Skeletal muscle tissue (tissue), 4 donors: ENCODE data around the gene MAP1LC3B. TPM values are rescaled to one million over a fixed set of nuclear protein-coding genes. Genes with fewer than 3 reads are reported as not detected.

Experiments used
- H3K27ac ChIP-seq: one replicate; pipeline ENCODE4 v1.7.0; 2013; ENCODE audit warnings: mild to moderate bottlenecking, low read depth, low read length, inconsistent platforms
- H3K27me3 ChIP-seq, 3 donors: one replicate each; pipeline ENCODE4 v1.7.0; 2013; ENCODE audit warnings: low read length in 3 of 3; ENCODE audit not compliant: control insufficient read depth in 3 of 3, insufficient read depth in 3 of 3
- H3K36me3 ChIP-seq, 3 donors: one replicate each; pipeline ENCODE4 v1.7.0; 2013; ENCODE audit warnings: low read length in 3 of 3; ENCODE audit not compliant: control insufficient read depth in 3 of 3, insufficient read depth in 3 of 3
- H3K4me1 ChIP-seq, 3 donors: one replicate each; pipeline ENCODE4 v1.7.0; 2013; ENCODE audit warnings: low read length in 3 of 3, mild to moderate bottlenecking in 3 of 3; ENCODE audit not compliant: control insufficient read depth in 3 of 3, insufficient read depth in 3 of 3
- H3K4me3 ChIP-seq, 3 donors: one replicate each; pipeline ENCODE4 v1.7.0; 2013; ENCODE audit warnings: low read length in 3 of 3
- H3K9ac ChIP-seq, 3 donors: one replicate each; pipeline ENCODE4 v1.7.0; 2013; ENCODE audit warnings: low read length in 3 of 3, mild to moderate bottlenecking in 3 of 3, moderate library complexity in 2 of 3, low read depth in 1 of 3
- H3K9me3 ChIP-seq, 3 donors: one replicate each; pipeline ENCODE4 v1.7.0; 2013; ENCODE audit warnings: low read length in 3 of 3; ENCODE audit not compliant: control insufficient read depth in 3 of 3
- total RNA-seq: library from RNA; depleted of rRNA; stranded (reverse); fragments of >200 nt; gene quantifications from one replicate; pipeline ENCODE4 v1.2.3, GENCODE V29; 2014
- donor health status: Osteomylitis.

MAP1LC3B gene
- total RNA-seq, 1 donor from 2014 or later, result 20.9 TPM

DNA sequence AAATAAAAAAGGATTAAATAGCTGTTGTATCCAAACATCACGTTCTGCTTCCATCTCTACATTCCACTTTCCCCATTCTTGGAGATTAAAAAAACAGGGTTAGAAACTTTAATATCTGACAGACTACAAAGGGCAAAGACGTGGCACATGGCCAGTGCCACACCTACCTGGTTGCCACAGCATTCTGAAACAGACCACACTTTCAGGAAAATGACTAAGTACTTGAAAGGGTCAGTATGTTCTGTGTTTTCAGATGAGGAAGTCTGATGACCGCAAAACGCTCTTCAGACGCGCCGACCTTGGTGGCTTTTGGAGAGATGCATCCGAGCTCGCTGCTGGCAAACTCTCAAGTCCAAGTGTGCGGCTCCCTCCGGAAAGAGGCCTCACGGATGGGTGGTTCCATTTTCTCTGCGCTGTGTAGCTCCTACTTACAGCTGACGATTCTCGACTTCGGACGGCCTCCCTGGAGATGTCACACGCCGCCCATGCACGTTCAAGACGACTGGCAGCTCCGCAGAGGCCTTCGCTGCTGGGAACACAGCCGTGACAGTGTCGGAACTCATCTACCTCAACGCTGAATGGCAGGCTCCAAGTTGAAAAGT is 15.5 kb downstream of the MAP1LC3B start:
- H3K36me3 ChIP-seq, result peaks cover 51 to 73% (median 67%) of the 10 kb centered on the region in 3 donors
- H3K4me1 ChIP-seq, result no peaks in the 10 kb centered on the region
- H3K27me3 ChIP-seq, result no peaks in the 10 kb centered on the region
- no peak overlapping the region for H3K9ac ChIP-seq
- H3K9me3 ChIP-seq, result no peaks in the 10 kb centered on the region
- H3K4me3 ChIP-seq, result no peak overlapping the region
- no peak overlapping the region for H3K27ac ChIP-seq

DNA sequence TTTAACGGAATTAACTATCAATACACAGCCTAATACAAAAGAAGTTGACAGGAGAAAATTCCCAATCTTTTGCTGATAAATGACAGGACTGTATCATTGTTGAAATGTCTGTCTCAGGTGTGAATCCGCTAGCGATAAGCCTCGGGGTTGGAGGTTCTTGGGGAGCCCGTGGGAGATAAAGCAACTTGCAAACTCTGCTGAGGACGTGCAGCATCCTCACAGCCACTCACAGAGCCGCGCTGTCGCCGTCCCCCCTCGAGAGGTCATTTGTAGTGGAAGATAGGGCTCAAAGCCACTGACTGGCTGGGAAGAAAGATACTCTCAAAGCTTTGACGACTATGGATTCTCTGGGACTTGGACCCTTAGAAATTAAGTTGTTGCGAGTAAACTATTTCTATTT is 17.0 kb downstream of the MAP1LC3B start:
- H3K9me3 ChIP-seq, result no peaks in the 10 kb centered on the region
- no peaks in the 10 kb centered on the region for H3K4me1 ChIP-seq
- no peak overlapping the region for H3K27ac ChIP-seq
- peaks cover 51 to 69% (median 65%) of the 10 kb centered on the region in 3 donors for H3K36me3 ChIP-seq
- H3K9ac ChIP-seq, result no peak overlapping the region
- H3K4me3 ChIP-seq, result no peak overlapping the region
- no peaks in the 10 kb centered on the region for H3K27me3 ChIP-seq

DNA sequence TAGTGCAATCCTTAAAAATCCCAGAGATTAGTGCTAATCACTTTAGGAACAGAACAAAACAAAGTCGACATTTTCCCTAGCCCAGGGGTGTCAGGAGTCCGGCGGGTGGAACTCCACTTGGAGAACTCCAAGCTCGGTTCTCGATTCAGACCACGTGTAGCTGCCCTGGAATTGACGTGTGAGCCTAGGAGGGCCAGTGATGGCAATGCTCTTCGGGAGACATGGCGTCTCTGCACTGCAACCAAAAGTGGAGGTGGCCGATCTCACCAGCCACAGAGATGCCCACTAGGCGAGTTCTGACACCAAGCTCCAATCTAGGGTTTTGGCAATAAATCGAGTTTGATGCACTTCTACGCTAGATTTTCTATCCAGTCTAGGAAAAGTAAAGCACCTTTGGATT is 17.6 kb downstream of the MAP1LC3B start:
- Histone ChIP-seq H3K9me3 (no peaks in the 10 kb centered on the region), H3K36me3 (peaks cover 51 to 69% (median 65%) of the 10 kb centered on the region in 3 donors), H3K27me3 (no peaks in the 10 kb centered on the region), H3K27ac (no peak overlapping the region), H3K4me1 (no peaks in the 10 kb centered on the region), H3K9ac (no peak overlapping the region), H3K4me3 (no peak overlapping the region)

DNA sequence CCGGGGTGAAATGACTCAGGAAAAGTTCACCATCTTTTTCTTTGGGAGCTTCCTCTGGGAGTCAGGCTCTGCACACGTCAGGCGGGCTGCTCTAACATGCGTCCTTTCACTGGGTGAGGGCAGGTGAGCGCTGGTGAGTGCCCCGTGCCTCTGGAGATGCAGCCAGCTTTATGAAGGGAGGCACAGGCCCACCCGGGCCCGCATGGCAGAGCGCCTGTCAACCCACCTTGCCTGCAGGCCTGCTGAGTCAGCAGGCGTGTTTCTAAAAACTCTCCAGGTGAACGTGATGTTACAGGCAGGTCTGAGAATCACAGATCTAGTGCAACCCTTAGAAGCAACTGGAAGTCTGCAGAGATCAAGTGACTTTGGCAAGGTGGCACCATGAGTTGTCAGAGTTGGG is 18.4 kb downstream of the MAP1LC3B start:
- H3K36me3 ChIP-seq, result peaks cover 46 to 64% (median 62%) of the 10 kb centered on the region in 3 donors
- no peak overlapping the region for H3K9ac ChIP-seq
- no peaks in the 10 kb centered on the region for H3K4me1 ChIP-seq
- no peak overlapping the region for H3K4me3 ChIP-seq
- no peaks in the 10 kb centered on the region for H3K27me3 ChIP-seq
- no peaks in the 10 kb centered on the region for H3K9me3 ChIP-seq
- no peak overlapping the region for H3K27ac ChIP-seq

DNA sequence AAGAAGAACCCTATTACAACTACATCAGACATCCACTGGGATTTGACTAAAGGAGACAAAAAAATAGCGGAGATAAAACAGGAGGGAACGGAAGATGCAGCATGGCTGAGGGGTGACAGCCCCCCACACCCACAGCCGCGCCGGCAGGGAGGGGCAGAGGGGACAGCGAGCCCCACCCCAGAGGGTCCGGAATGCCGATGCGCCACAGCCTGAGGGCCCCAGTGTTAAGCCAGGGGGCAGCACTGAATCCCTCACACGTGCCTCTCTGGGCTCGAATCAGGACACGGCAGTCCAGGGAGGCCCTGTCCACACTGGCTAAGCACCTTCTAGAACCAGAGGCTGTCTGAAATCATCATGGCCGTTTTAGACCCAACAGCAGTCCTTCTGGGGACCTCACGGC is 18.8 kb downstream of the MAP1LC3B start:
- no peak overlapping the region for H3K4me3 ChIP-seq
- peaks cover 47 to 64% (median 61%) of the 10 kb centered on the region in 3 donors for H3K36me3 ChIP-seq
- H3K27me3 ChIP-seq, result no peaks in the 10 kb centered on the region
- H3K4me1 ChIP-seq, result no peaks in the 10 kb centered on the region
- H3K27ac ChIP-seq, result no peak overlapping the region
- H3K9ac ChIP-seq, result no peak overlapping the region
- no peaks in the 10 kb centered on the region for H3K9me3 ChIP-seq

DNA sequence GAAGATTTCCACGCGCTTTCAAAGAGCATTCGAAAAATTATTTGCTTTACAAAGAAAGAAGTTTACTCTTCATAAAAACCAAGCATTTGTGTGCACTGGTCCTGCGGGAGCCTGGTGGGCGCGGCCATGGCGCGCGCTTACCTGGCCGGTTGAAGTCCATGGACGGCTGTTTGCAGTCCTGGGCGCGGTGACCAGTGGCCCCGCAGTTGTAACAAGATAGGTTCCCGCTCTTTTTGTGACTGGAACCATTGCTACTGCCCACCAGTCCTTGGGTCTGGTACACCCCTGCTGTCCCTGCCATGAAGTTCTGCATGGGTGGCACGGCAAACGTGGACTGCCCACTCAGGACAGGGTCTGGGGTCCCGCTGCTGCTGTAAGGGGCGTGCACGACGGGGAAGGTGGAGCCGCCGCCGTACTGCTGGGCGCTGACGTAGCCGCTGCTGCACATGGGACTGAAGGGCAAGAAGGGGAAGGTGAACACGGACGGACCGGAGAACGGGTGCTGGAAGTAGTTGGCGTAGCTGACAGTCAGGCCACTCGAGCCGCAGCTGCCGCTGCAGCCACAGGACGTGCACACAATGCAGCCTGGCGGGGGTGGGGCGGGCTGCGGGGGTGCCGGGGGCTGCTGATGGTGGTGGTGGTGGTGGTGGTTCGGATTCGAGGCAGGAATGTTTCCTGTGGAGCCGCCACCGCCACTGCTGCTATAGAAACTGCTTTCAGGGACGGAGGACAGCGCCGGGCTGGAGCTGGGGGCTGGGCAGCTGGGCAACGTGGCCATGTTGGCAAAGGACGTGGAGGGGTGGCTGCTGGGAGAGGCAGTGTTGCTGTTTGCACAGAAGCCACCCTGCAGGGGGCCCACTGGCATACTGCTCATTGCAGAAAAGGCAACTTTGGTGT is 19.5 kb downstream of the MAP1LC3B start:
- H3K4me3 ChIP-seq, result no peak overlapping the region
- H3K36me3 ChIP-seq, result peaks cover 49 to 62% (median 60%) of the 10 kb centered on the region in 3 donors
- no peak overlapping the region for H3K9ac ChIP-seq
- no peaks in the 10 kb centered on the region for H3K27me3 ChIP-seq
- H3K9me3 ChIP-seq, result no peaks in the 10 kb centered on the region
- H3K27ac ChIP-seq, result no peak overlapping the region
- H3K4me1 ChIP-seq, result no peaks in the 10 kb centered on the region

DNA sequence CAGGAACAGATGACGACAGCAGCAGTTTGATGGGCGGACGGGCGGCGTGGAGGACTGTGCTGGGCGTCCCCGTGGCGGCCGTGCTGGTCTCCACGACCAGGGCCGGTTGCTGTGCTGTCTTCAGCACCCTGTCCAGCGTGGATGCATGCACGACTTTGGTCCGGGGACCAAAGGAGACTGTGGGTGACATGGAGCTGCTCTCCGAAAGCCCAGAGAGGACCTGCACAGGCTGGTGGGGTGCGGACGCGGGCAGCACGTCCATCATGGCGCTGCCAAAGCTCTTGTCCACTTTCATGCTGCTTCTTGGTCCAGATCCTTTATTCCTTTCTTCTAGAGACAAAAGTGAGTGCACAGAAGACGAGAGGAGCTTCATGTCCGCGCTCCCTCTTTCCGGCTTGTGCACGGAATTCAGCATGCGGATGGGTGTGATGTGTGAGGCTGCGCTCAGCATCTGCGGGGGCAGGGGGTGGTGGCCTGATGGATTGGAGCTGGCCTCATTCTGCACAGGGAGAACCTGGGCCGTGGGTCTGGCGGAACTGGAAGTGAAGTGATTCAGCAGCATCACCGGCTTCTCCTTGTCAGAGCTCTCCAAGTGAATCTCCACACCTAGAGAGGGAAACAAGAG is 20.3 kb downstream of the MAP1LC3B start:
- Histone ChIP-seq H3K27ac (no peak overlapping the region), H3K9ac (no peak overlapping the region), H3K36me3 (peaks cover 53 to 64% (median 56%) of the 10 kb centered on the region in 3 donors), H3K27me3 (no peaks in the 10 kb centered on the region), H3K4me1 (peaks cover 0 to 2% (median 0%) of the 10 kb centered on the region in 3 donors), H3K4me3 (no peak overlapping the region), H3K9me3 (no peaks in the 10 kb centered on the region)

DNA sequence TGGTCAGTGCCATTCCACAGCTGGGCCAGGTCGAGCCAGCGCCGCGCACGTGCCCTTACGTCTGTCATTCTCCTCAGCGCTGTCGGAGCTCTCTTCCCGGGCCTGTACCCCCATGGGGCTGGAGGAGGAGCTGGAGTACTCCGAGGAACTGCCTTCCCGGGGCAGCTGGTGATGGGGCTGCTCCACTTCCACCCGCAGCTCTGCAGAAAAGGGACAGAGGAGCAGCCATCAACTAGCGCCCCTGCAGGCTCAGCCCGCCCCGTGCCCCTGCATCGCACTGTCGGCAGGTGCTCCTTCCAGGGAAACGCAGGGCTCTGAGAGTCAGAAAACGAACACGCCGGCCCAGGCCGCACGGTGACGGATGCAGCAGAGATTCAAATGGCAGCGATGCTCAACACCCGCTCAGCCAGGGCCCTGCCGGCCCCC is 20.9 kb downstream of the MAP1LC3B start:
- Histone ChIP-seq H3K9ac (no peak overlapping the region), H3K27me3 (no peaks in the 10 kb centered on the region), H3K27ac (no peak overlapping the region), H3K4me1 (peaks cover 0 to 2% (median 0%) of the 10 kb centered on the region in 3 donors), H3K4me3 (no peak overlapping the region), H3K9me3 (no peaks in the 10 kb centered on the region), H3K36me3 (peaks cover 53 to 65% (median 55%) of the 10 kb centered on the region in 3 donors)

DNA sequence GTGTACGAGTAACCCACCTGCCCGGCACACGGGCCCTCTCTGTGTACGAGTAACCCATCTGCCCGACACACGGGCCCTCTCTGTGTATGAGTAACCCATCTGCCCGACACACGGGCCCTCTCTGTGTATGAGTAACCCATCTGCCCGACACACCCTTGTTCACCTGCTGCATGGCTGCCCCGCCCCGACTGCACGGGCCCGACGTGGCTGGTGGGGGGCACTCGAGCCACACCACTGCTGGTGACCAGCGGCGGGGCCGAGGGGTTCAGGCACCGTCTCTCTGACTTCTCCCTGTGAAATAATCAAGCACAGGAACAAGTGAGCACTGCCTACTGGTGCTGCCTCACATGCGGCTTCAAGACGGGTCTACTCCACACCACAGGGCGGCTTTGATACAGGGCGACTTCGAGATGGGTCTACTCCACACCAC is 22.1 kb downstream of the MAP1LC3B start:
- H3K9ac ChIP-seq, result peak overlapping the region in 1 of 3 donors; percentile 3
- H3K4me3 ChIP-seq, result no peak overlapping the region
- no peaks in the 10 kb centered on the region for H3K27me3 ChIP-seq
- H3K36me3 ChIP-seq, result peaks cover 55 to 65% (median 59%) of the 10 kb centered on the region in 3 donors
- no peak overlapping the region for H3K27ac ChIP-seq
- no peaks in the 10 kb centered on the region for H3K9me3 ChIP-seq
- H3K4me1 ChIP-seq, result peaks cover 0 to 2% (median 0%) of the 10 kb centered on the region in 3 donors
